ENCODE measurements around the gene CDKAL1.
"Not testable (repeated sequence)": the region's sequence is repeated elsewhere in the genome, so short reads cannot be mapped to it uniquely, and the experiment has no call there.

Gene CDKAL1

DNA sequence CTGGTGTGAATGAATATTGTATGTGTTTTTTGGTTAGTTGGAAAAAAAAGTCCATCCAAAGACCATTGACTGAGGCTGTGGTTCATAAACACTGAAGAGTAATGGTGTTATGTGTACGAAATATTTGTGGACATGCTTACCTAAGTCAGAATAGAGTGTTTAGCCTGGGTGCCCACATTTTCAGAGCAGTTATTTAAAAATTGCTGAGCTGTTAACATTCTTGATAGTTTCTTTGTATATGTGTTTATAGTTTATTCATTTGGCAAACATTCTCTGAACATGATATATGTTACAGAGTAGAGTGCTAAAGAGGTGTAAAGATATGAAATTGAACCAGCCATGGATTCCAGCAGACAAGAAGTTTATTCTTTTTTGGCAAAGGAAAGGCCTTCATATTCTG, 20.6 kb downstream of the CDKAL1 start:
- no peak for DNase-seq

DNA sequence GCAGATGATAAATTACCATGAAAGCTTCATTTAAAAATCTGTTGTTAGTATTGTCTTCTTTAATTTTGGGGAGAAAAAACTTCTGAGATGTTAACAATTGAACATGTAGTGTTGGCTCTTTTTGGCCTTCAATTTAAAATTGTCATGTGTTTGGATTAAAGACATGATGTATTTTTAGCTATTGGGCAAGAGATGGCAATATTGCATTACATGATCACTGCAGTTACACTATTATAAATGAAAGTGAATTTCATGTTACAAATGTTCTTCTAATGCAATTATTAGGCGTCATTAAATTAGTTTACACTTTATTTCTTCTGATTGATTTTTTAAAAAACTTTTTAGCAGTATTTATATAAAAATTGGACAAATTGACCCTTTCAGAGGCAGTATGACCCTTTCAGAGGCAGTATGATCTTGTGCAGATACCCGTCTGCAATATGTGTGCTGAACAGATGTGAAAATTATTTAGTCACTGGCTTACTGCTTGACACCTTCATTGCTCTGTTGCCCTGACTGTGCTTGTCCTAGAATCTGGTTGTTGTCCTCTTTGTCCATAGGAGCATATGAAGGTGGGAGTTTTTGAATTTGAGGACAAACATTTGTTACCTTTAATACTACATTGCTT, 25.8 kb downstream of the CDKAL1 start:
- DNase-seq, result no peak

DNA sequence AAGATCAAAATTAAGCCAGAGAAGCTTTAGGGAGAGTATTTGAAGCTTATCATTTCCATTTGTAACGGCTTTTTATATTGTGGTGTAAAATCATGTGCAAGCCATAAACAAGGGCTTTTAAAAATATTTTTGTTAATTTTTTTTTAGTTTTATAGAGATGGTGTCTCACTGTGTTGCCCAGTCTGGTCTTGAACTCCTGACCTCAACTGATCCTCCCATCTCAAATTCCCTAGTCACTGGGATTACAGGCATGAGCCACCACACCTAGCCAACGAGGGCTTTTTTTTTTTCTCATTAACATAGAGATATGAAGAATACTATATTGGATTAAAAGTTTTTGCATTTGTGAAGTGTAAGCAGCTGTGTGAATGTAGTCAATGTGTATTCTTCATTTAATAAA, 29.1 kb downstream of the CDKAL1 start:
- DNase-seq, result no peak

DNA sequence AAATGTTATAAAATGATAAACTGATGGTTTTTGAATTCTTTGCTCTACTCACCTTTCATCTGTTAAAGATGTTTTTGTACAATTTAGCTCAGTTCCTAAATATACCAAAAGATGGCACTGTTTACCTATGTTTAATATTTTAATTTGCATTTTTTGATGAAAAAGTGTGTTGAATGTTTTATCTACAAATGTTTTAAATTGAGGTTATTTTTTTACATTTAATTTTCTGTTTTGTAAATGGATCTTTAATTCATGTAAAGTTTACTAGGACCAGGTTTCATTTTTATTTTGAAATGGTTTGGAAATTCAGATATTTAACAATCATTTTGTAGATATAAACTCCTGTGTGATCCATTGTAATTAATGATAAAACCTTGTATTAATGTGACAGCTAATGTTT, 30.0 kb downstream of the CDKAL1 start:
- peak; percentile 17 for DNase-seq

DNA sequence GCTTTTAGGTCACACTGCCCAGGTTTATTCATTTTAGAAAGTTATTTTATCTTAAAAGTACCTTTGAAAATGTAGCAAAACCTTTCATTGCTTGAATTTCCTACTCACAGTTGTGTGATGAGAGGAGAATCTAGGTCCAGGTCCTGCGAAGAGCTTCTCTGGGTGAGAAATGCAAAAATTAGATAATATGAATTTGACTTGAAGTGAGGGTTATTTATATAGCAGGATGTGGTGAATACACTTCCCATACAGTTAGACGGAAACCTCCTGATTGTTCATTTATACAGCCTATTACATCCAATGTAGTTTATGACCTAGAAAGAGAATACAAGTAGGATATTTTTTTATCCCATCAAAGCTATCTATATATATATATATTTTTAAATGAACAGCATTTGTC, 30.5 kb downstream of the CDKAL1 start:
- no peak for DNase-seq

DNA sequence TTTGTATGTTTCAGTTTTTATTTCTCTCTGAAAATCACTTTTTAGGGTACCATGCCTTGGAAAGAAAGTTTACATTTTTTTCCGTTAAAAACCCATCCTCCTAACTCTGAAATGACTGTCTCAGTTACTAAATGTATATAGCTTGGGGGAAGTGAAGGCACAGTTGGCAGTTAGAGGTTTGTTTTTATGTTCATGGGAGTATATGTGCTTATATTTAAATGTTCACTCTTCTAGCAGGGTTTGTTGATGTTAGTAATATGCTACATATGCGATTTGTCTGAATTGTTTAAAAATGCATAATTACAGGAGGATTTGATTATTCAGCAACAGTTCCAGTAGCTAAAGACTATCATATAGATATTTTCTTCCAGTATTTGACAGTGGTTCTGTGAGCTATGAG, 31.1 kb downstream of the CDKAL1 start:
- no peak for DNase-seq

DNA sequence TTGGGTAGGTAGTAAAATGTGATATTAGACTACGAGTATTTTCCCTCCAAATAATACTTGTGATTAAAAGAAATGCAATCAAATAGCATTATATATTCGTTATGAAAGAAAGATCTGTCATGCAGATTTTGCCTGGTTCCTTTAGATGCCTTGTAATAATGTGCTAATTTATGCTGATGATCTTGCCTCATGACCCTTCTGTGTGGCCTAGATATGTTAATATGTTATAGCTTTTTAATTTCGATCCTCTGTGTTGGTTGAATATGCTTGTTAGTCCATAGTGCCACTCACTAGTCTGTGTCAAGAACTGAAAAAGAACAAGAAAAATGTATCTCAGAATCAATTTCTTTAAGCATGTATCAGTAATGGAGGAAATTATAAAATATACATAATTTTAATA, 31.9 kb downstream of the CDKAL1 start:
- DNase-seq, result no peak

DNA sequence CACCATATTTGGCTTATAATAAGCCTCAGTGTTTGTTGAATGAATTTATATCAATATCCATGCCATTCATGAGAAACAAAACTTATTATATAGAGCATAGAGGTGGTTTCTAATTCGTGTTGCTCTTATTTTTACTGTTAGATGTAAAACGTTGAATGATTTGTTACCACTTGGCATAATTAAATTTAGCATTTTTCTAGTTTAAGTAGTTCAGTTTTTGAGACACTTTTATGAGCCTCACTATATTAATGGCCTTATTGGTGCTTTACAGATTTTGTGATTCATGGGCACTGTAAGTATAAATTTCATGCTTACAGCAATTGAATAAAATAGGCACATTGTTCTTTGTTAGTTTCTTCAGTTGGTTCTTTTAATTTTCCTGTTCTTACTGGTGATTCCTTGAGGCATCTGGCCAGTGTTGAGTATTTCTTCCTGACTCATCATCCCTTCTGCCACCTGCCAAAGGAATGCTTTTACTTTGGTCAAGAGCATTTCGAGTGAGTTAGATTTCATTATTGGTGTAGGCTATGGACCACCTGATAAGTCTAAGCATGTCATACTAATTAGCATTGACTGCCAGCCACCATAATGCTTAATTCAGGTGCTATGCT, 34.8 kb downstream of the CDKAL1 start:
- no peak for DNase-seq

DNA sequence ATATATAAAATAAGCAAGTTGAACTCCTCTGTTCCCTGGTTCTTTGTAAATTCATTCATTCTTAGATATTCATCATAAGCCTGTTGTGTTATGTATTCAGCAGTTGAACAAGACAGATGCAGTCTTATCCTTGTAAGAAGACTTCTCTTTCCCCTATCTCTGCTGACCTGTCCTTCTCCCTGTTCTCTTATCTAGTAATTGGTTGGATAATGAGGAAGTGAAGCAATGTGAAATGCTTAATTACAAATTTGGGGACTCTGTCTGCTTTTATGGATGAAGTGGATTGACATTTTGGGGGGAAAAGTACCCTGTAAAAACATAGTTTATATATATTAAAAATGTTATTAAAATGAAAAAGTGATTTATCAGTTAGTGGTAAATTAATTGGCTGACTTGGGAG, 37.0 kb downstream of the CDKAL1 start:
- DNase-seq, result no peak

DNA sequence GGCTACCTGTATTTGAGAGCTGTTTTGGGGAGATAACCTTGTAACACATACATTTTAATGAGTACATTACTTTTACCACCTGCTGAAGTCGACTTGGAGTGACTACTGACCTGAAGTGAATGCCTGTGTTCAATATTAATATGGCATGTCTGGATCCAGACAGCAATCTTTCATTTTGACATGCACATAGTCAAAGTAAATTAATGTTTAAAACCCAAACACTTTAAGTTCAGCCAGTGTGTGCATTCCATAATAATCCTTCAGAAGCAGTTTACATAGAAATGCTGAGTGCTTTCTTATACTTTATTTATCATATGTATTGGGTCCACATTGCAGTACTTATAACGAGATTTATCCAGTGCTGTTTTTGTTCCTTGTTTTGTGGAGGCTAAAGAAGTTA, 38.0 kb downstream of the CDKAL1 start:
- DNase-seq, result no peak

DNA sequence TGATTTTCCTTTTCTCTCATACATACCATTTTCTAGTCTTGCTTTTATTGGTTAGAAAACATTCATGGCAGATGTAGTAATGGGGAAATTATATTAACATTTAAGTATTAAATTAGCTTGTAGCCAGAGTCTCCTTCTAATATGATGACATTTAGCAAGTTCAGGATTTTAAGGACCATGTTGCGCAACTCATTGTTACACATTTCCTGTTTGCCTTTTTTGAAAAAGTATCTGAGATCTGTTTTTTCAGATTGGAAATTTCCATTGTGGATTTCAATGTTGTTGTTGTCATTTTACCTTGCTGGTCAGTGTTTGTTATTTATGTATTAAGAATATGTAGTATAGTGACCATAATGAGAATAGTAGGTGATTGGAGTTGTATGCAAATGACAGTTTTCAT, 38.7 kb downstream of the CDKAL1 start:
- no peak for DNase-seq

DNA sequence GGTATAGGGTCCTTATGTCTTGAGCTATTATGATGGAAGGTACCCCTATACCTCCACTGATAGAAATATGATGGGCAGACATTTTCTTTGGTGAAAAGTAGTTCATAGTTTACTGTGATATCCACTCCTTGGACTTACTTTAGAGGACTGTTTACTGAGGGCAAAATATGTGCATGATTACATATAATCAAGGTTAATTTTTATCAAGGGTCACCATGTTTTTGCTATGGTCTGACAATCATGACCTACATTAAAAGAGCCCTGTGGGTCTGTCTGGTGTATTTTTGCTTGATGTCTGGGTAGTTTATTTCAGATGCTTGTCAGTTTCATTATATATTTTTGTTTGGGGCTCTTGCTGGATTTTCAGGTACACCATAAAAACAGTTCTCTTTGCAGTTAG, 40.1 kb downstream of the CDKAL1 start:
- no peak for DNase-seq

DNA sequence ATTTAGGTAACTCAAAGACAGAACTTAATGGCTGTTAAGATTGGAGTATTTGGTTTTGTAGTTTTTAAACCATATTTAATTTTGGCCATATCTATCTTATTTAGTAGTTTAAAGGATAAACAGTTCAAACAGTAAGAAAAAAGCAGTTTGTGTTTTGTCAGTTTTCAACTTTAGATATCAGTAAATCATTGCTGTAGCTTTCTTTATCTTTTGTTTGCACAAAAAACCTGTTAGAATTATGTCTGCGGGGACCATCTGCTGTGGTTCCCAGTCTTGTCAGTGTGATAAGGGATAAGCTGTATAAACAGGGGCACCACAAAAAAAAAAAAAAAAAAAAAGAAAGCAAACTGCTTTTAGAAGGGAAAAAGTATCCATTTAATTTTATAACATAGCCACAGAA, 40.9 kb downstream of the CDKAL1 start:
- DNase-seq, result no peak

DNA sequence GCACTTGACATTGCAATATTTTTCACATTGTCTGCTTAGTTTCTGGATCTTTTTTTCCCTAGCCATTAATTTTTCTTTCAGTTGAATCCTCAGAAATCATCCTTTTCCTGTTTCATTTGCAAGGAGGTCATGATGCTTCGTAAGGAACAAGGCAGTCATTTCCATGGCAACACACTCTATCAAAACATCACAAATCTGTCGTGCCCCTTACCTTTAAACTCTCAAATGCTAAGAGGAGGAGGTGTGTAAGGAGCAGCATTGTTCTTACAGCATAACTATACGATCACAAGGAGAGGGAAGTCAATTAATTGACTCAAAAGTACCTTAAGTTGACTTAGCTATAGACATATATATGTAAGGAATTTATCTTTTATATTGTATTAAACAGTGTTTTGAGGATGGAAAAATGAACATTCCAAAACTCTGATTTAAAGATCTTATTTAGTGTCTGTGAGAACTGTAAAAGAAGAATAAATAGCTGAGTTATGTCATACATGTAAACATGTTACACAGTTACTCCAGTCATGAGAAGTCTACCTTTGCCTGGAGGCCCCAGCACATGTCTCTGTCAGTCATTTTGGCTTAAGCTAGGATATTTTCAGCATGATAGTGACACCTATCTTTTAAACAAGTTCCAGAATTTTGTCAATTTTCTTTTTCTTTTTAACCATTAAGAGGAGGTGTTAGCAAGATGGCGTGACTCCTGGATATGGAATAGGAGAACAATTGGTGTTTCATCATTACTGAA, 41.6 kb downstream of the CDKAL1 start:
- no peak for DNase-seq

DNA sequence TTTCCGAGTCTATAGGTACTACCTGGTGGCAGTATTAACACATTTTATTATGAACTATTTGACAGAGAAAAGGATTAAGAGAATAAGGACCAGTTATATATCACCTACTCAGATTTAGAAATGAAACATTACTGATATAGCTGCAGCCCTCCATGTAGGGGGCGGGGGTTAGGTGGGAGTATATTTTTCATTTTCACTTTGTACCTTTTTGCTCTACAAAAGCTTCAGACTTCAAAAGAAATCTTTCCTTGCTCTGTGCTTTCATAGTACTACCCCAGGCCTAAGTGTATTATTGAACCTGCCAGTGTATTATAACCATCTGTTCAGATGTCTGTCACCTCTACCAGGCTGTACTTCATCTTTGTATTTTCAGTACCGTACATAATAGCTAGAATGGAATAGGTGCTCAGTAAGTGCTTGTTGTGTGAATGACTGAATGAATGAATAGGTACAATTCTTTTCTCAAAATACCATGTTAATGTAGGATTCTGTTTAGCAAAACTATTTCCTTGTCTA, 43.0 kb downstream of the CDKAL1 start:
- no peak for DNase-seq

DNA sequence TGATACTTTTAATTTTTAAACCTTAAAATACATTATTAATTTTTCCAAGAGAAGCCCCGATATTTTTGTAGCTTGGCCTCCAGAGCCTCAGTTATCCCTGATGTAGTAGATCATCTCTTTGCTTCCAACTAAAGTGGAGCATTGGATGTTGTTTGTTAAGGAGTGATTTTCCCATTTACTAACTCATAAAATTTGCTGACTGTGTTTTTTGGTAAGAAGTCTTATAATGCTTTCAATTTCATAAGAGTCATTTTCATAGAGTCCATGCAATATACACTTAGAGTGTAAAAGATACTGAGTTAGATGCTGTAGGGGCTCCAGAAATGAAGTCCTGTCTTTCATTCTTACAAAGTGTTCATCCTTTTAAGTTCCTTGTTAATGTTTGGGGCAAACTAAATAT, 46.8 kb downstream of the CDKAL1 start:
- no peak for DNase-seq

DNA sequence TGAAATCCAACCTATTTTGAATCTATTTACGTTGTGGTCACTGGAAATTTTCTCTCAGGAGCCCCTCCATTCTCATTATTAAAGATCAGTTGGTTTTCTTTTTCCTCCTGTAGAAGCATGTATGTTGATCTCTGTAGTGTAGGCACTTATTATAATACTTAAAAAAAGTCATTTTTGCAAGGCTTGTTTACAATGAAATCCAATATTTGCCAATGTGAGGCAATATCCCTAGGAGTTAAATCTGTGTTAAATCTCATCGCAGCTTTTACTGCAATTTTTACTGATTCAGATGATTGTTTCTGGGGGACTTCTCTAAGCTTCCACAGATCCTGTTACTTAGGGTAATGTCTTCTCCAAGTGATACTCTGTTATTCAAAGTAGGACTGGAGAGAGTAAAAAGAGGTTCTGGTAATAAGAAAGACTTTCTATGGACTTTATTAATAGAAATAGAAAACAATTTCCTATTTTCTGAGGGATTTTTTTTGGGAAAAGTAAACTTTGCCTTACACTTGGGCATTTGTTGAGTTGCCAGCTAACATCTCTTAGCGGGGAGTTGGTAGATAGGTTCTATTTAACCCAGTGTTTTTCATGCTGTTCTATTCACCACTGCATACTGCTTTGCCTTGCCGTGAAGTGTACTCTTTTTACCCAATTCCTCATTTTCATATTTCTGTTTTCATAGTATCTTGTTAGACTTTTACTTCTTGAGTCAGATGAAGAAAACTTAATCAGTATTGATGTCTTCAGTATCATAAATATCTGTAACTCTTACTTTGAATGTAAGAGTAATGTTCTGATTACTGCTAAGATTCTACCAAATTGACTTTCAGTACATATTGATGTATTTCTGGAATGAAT, 48.6 kb downstream of the CDKAL1 start:
- DNase-seq, result no peak

DNA sequence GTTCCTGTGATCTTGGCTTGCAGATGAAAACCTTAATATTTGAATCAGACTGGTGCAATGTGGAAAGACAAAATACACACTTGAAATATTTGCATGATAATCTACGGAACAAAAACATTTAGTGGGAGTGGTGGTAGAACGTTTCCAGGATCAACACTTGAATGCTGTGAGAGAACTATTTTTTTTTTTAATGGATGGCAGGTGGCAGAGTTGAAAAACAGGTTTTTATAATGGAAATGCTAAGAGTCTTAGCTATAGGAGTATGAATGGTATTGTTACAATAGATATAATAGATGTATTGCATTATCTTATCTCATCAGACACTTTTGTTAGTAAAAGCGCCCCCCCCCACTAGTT, 49.2 kb downstream of the CDKAL1 start:
- no peak for DNase-seq

DNA sequence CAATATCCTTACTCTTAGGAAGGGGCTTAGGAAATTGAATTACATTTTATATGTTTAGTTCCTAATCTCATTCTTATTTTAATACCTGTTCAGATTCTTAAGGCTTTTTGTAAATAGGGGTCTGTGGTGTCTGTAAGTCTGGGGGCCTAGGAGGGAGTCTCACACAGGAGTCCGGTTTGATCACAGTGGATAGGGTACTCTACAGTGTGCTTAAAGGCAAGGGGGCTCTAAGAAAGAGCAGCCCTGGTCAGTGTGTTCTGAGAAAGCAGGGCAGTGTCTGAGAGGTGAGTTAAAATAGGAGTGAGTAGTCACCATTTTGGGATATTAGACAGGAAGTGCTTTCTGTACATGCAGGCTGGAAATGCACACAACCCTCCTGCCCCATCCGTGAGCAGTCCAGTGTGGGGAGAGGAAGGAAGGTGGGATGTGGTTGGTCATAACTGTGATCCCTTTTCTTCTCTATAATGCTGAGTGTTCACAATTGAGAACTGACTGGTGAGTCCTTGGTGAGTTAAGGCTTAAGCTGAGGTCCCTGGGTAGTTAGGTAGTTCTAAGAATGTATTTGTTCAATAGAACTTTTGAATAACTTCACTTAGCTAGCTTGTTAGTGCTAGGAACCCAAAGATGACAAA, 50.0 kb downstream of the CDKAL1 start:
- no peak for DNase-seq

DNA sequence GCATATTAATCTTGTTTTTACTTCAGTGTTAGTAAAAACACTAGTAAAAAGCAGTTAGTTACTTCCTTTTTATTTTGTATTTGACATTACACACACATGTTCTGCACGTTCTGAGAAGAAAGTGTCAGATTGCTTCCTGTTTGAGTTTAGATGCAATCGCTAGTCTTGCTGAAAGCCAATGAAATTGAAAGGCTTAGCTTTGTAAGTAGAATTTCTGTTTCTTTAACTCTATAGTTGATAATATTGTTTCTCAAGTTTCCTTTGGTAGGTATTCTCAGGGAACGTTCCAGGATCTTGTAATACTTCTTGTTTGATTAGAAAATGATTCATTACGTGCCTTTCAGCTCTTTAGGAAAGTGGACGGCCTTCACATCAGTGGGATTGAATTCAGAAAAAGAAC, 55.0 kb downstream of the CDKAL1 start:
- no peak for DNase-seq

DNA sequence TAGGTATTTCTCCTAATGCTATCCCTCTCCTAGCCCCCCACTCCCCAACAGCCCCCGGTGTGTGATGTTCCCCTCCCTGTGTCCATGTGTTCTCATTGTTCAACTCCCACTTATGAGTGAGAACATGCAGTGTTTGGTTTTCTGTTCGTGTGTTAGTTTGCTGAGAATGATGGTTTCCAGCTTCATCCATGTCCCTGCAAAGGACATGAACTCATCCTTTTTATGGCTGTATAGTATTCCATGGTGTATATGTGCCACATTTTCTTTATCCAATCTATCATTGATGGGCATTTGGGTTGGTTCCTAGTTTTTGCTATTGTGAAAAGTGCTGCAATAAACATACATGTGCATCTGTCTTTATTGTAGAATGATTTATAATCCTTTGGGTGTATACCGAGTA, 56.2 kb downstream of the CDKAL1 start:
- DNase-seq, result not testable (repeated sequence)

DNA sequence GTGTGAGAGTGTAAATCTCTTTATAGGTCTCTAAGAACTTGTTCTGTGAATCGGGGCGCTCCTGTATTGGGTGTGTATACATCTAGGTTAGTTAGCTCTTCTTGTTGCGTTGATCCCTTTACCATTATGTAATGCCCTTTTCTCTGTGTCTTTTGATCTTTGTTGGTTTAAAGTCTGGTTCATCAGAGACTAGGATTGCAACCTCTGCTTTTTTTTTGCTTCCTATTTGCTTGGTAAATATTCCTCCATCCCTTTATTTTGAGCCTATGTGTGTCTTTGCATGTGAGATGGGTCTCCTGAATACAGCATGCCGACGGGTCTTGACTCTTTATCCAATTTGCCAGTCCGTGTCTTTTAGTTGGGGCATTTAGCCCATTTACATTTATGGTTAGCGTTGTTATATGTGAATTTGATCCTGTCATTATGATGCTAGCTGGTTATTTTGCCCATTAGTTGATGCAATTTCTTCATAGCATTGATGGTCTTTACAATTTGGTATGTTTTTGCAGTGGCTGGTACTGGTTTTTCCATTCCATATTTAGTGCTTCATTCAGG, 60.1 kb downstream of the CDKAL1 start:
- not testable (repeated sequence) for DNase-seq
